HepG2 (cell line): ENCODE data around the gene HJURP. TPM values are rescaled to one million over a fixed set of nuclear protein-coding genes. Genes with fewer than 3 reads are reported as not detected.

ENCODE experiments used
- ATAC-seq: fragments of 200-7000 bp; cut with Tn5 transposase; 3 replicates; pipeline ENCODE4 v1.9.1; 2020; ENCODE audit warnings: mild to moderate bottlenecking, moderate library complexity
- BruUV-seq: library from RNA; stranded (reverse); fragments of 400-500 nt; replicated peaks from 2 replicates; lab custom pipeline; 2021; lab: Mats Ljungman, UMichigan
- CTCF ChIA-PET: fragments of 300-600 bp; formaldehyde crosslinking; extraction: SDS; loops from one replicate; lab custom pipeline; 2021; ENCODE audit warnings: low total read pairs, inconsistent platforms, low intra/inter-chr PET ratio; lab: Yijun Ruan, JAX
- POLR2A ChIA-PET: fragments of 350-600 bp; sonication (Branson Sonifier 250); formaldehyde crosslinking; loops from one replicate; lab custom pipeline; 2020; ENCODE audit warnings: antibody characterized with exemption, inconsistent platforms; lab: Yijun Ruan, JAX
- DNase-seq: peaks from one replicate; pipeline ENCODE4 v3.0.0-alpha.2; 2015; ENCODE audit warnings: low spot score
- FAIRE-seq: peaks from 3 replicates; lab custom pipeline; 2011; peaks lifted over from hg19 to GRCh38; lab: Jason Lieb, UNC
- H2AFZ ChIP-seq: one replicate; pipeline ENCODE4 v1.6.1; 2011; ENCODE audit warnings: low read length, inconsistent platforms
- H3K27ac ChIP-seq: fragments of 300-600 bp; 3 replicates; pipeline ENCODE4 v1.8.0; 2011; ENCODE audit warnings: mixed run types, mild to moderate bottlenecking, mixed read lengths, low read length, inconsistent platforms; ENCODE audit not compliant: insufficient read depth; ENCODE audit errors: extremely low read length
- H3K27me3 ChIP-seq, 2 experiments: fragments of 200-600 bp in 1 of 2; 2 replicates in 1 of 2; 3 replicates in 1 of 2; pipeline versions ENCODE4 v1.6.0 to v1.8.0; 2011; ENCODE audit warnings: low read length in 2 of 2, mild to moderate bottlenecking in 2 of 2, moderate library complexity in 2 of 2, inconsistent platforms in 1 of 2; ENCODE audit not compliant: insufficient read depth in 2 of 2, control insufficient read depth in 1 of 2
- H3K36me3 ChIP-seq, 2 experiments: fragments of 200-600 bp in 1 of 2; replicated peaks in 1 of 2; 2 replicates in 1 of 2; 3 replicates in 1 of 2; pipeline versions ENCODE4 v1.5.1 to v1.8.0; 2011; ENCODE audit warnings: low read length in 2 of 2, inconsistent platforms in 1 of 2; ENCODE audit not compliant: insufficient read depth in 2 of 2, control insufficient read depth in 1 of 2
- H3K4me1 ChIP-seq: 2 replicates; pipeline ENCODE4 v1.5.1; 2012; ENCODE audit warnings: low read length, inconsistent platforms; ENCODE audit not compliant: insufficient read depth
- H3K4me2 ChIP-seq: 2 replicates; pipeline ENCODE4 v1.6.0; 2011; ENCODE audit warnings: low read depth, low read length, inconsistent platforms
- H3K4me3 ChIP-seq, 3 experiments: fragments of 200-600 bp in 1 of 3; sonication (generic), shearing (Covaris generic) in 1 of 3; replicated peaks in 1 of 3; 2 replicates each; pipeline ENCODE4 v1.5.1; 2011 to 2016; ENCODE audit warnings: low read length in 3 of 3, inconsistent platforms in 2 of 3, low read depth in 2 of 3, mild to moderate bottlenecking in 2 of 3, control low read depth in 1 of 3, mixed read lengths in 1 of 3; ENCODE audit not compliant: insufficient read depth in 1 of 3
- H3K79me2 ChIP-seq: one replicate; pipeline ENCODE4 v1.6.1; 2011; ENCODE audit warnings: low read length, inconsistent platforms; ENCODE audit not compliant: insufficient read depth
- H3K9ac ChIP-seq: 2 replicates; pipeline ENCODE4 v1.6.0; 2011; ENCODE audit warnings: mild to moderate bottlenecking, low read depth, low read length, inconsistent platforms; ENCODE audit not compliant: insufficient read depth
- H3K9me3 ChIP-seq: 2 replicates; pipeline ENCODE4 v1.5.1; 2012; ENCODE audit warnings: mild to moderate bottlenecking, low read length
- H4K20me1 ChIP-seq: 2 replicates; pipeline ENCODE4 v1.6.0; 2011; ENCODE audit warnings: inconsistent platforms, mild to moderate bottlenecking, low read length, moderate library complexity; ENCODE audit not compliant: insufficient read depth
- AKAP8 ChIP-seq: sonication (generic); formaldehyde crosslinking; IDR thresholded peaks from 2 replicates; pipeline ENCODE4 v1.5.1; 2020; ENCODE audit warnings: mild to moderate bottlenecking, missing genetic modification reagents
- ATAD3A ChIP-seq: sonication (generic); formaldehyde crosslinking; IDR thresholded peaks from 2 replicates; pipeline ENCODE4 v1.4.0; 2020; ENCODE audit warnings: missing genetic modification reagents
- ATRX ChIP-seq: sonication (generic); formaldehyde crosslinking; IDR thresholded peaks from 2 replicates; pipeline ENCODE4 v1.4.0; 2020; ENCODE audit warnings: missing genetic modification reagents, borderline replicate concordance
- CAMTA2 ChIP-seq: sonication (generic); formaldehyde crosslinking; IDR thresholded peaks from 2 replicates; pipeline ENCODE4 v1.4.0; 2020; ENCODE audit warnings: mild to moderate bottlenecking, missing genetic modification reagents, borderline replicate concordance
- CBX1 ChIP-seq: IDR thresholded peaks from one replicate; pipeline ENCODE4 v1.6.1; 2016; ENCODE audit warnings: antibody characterized with exemption, low read depth
- CHD4 ChIP-seq: fragments of 200-600 bp; sonication (generic); IDR thresholded peaks from 2 replicates; pipeline ENCODE4 v1.7.0; 2017; ENCODE audit warnings: mild to moderate bottlenecking, low read length, borderline replicate concordance
- DMAP1 ChIP-seq: IDR thresholded peaks from 2 replicates; pipeline ENCODE4 v1.6.1; 2016
- IRF2 ChIP-seq: IDR thresholded peaks from 2 replicates; pipeline ENCODE4 v1.6.1; 2018; ENCODE audit warnings: missing genetic modification reagents, missing compliant biosample characterization
- ISX ChIP-seq: sonication (generic); formaldehyde crosslinking; conservative IDR thresholded peaks from 2 replicates; pipeline ENCODE4 v1.5.0; 2020; ENCODE audit warnings: missing genetic modification reagents
- MXD4 ChIP-seq: IDR thresholded peaks from 2 replicates; pipeline ENCODE4 v1.6.1; 2016; ENCODE audit warnings: mild to moderate bottlenecking, missing biosample characterization, missing genetic modification reagents
- PLSCR1 ChIP-seq: sonication (generic); formaldehyde crosslinking; IDR thresholded peaks from 2 replicates; pipeline ENCODE4 v1.5.0; 2020; ENCODE audit warnings: missing genetic modification reagents, mild to moderate bottlenecking, borderline replicate concordance
- RCOR2 ChIP-seq: IDR thresholded peaks from 2 replicates; pipeline ENCODE4 v1.6.1; 2016; ENCODE audit warnings: missing biosample characterization, missing genetic modification reagents
- ZBTB39 ChIP-seq: sonication (generic); formaldehyde crosslinking; IDR thresholded peaks from 2 replicates; pipeline ENCODE4 v1.5.0; 2020; ENCODE audit warnings: missing genetic modification reagents
- ZFY ChIP-seq: sonication (generic); formaldehyde crosslinking; IDR thresholded peaks from 2 replicates; pipeline ENCODE4 v1.4.0; 2020; ENCODE audit warnings: missing genetic modification reagents
- ZMYM3 ChIP-seq: sonication (generic); formaldehyde crosslinking; IDR thresholded peaks from 2 replicates; pipeline ENCODE4 v1.5.1; 2020; ENCODE audit warnings: mild to moderate bottlenecking, missing genetic modification reagents
- ZNF337 ChIP-seq: sonication (generic); formaldehyde crosslinking; IDR thresholded peaks from 2 replicates; pipeline ENCODE4 v1.5.1; 2020; ENCODE audit warnings: missing genetic modification reagents, low read depth, mild to moderate bottlenecking, borderline replicate concordance
- ZNF343 ChIP-seq: sonication (generic); formaldehyde crosslinking; IDR thresholded peaks from 2 replicates; pipeline ENCODE4 v1.4.0; 2020; ENCODE audit warnings: mild to moderate bottlenecking, missing genetic modification reagents
- ZNF362 ChIP-seq: sonication (generic); formaldehyde crosslinking; IDR thresholded peaks from 2 replicates; pipeline ENCODE4 v1.4.0; 2020; ENCODE audit warnings: missing genetic modification reagents, mild to moderate bottlenecking, borderline replicate concordance
- ZNF431 ChIP-seq: sonication (generic); formaldehyde crosslinking; IDR thresholded peaks from 2 replicates; pipeline ENCODE4 v1.9.0; 2022; ENCODE audit warnings: missing genetic modification reagents, low read depth, mild to moderate bottlenecking, borderline replicate concordance
- ZNF44 ChIP-seq: sonication (generic); formaldehyde crosslinking; IDR thresholded peaks from 2 replicates; pipeline ENCODE4 v1.5.1; 2020; ENCODE audit warnings: mild to moderate bottlenecking, missing genetic modification reagents
- ZNF552 ChIP-seq: sonication (generic); formaldehyde crosslinking; IDR thresholded peaks from 2 replicates; pipeline ENCODE4 v1.9.0; 2022; ENCODE audit warnings: missing genetic modification reagents, mild to moderate bottlenecking, borderline replicate concordance
- ZNF629 ChIP-seq: sonication (generic); formaldehyde crosslinking; conservative IDR thresholded peaks from 2 replicates; pipeline ENCODE4 v1.5.0; 2020; ENCODE audit warnings: missing genetic modification reagents
- ZNF784 ChIP-seq: sonication (generic); formaldehyde crosslinking; IDR thresholded peaks from 2 replicates; pipeline ENCODE4 v1.5.1; 2020; ENCODE audit warnings: missing genetic modification reagents, mild to moderate bottlenecking, borderline replicate concordance
- WGBS: methylation state at CpG from one replicate; pipeline ENCODE4 v1.1.6; 2017; ENCODE audit warnings: low lambda C conversion rate; 5-methylcytosine and 5-hydroxymethylcytosine counted together
- in situ Hi-C: cut with HindIII; loops from 2 replicates; pipeline ENCODE4 v1.10.0; 2017; ENCODE audit warnings: low pct_unique_long_range_greater_than_20kb; ENCODE audit not compliant: extremely low pct_ligation_motif_present
- intact Hi-C: fragments of 100-400 bp; cut with micrococcal nuclease; formaldehyde crosslinking; loops from one replicate; pipeline ENCODE4 v1.10.0; 2022; ENCODE audit not compliant: unreplicated experiment
- polyA plus RNA-seq, 8 experiments: library from polyadenylated mRNA; depleted of rRNA in 3 of 8; stranded (reverse) in 7 of 8; unstranded in 1 of 8; fragments of >200 nt; fragmentation: Illumina TruSeq in 4 of 8; extraction: Trizol in 4 of 8; gene quantifications; 2 replicates each; pipeline versions ENCODE4 v1.2.1 to v1.2.3, GENCODE V29; 2011 to 2016; ENCODE audit warnings: low read depth in 4 of 8, missing spikeins in 1 of 8, mixed read lengths in 1 of 8; ENCODE audit not compliant: insufficient read depth in 1 of 8
- total RNA-seq, 5 experiments: library from RNA; depleted of rRNA; stranded (reverse); fragments of >200 nt; fragmentation: Illumina TruSeq; extraction: Trizol; gene quantifications; 2 replicates each; pipeline ENCODE4 v1.2.3, GENCODE V29; 2016; ENCODE audit warnings: low read depth in 1 of 5

The HJURP gene
- total and polyA plus RNA-seq, 2 of the 13 experiments (the other 11 are each of a cell fraction or from before 2014, with no cell fraction given): 36.3 to 43.9 TPM

- 12% methylated on average over 6 of the region's 8 CpGs for WGBS
- Histone ChIP-seq H3K4me2 (peak overlapping the region; percentile 92), H3K4me1 (peaks cover 48% of the 10 kb centered on the region), H3K27ac (peak overlapping the region; percentile 83), H3K9me3 (no peaks in the 10 kb centered on the region), H4K20me1 (peaks cover 9% of the 10 kb centered on the region), H2AFZ (no peak overlapping the region), H3K4me3 (peak overlapping the region; percentile 95 to 100 (median 98)), H3K27me3 (peaks cover 2 to 3% of the 10 kb centered on the region in 2 experiments; a peak in 1 of 5 replicates), H3K9ac (peak overlapping the region; percentile 94), H3K79me2 (peaks cover 39% of the 10 kb centered on the region), H3K36me3 (peaks cover 18 to 39% of the 10 kb centered on the region in 2 experiments)
- no peak for DNase-seq
- no peak for FAIRE-seq
- TSS peak; percentile 48 for BruUV-seq
- in situ Hi-C loops: no loop called here
- CTCF ChIA-PET: no interaction called here
- POLR2A ChIA-PET: no interaction called here
- intact Hi-C loops: no loop called here
- ATAC-seq: no peak
- TF ChIP-seq ATAD3A (CRISPR knock-in tag): no peak
- TF ChIP-seq ZMYM3: peak; percentile 70
- TF ChIP-seq ZBTB39: peak; percentile 6; the same call in 1 of the 2 replicates
- TF ChIP-seq ISX (CRISPR knock-in tag): no peak
- no peak for TF ChIP-seq PLSCR1 (CRISPR knock-in tag)
- no peak for TF ChIP-seq ZNF337 (CRISPR knock-in tag)
- TF ChIP-seq IRF2 (CRISPR knock-in tag): no peak
- TF ChIP-seq AKAP8: 0 out of 2 replicates have a peak, but pooled peaks have one; percentile 11
- no peak for TF ChIP-seq CAMTA2 (CRISPR knock-in tag)
- no peak for TF ChIP-seq CBX1
- TF ChIP-seq ATRX: no peak
- peak; percentile 92; the same call in 1 of the 2 replicates for TF ChIP-seq CHD4
- no peak for TF ChIP-seq ZFY (CRISPR knock-in tag)
- no peak for TF ChIP-seq ZNF784 (CRISPR knock-in tag)
- 0 out of 2 replicates have a peak, but pooled peaks have one; percentile 11 for TF ChIP-seq ZNF362 (CRISPR knock-in tag)
- TF ChIP-seq RCOR2 (CRISPR knock-in tag): 0 out of 2 replicates have a peak, but pooled peaks have one; percentile 45
- TF ChIP-seq MXD4 (CRISPR knock-in tag): no peak
- no peak for TF ChIP-seq ZNF431 (CRISPR knock-in tag)
- no peak for TF ChIP-seq ZNF44 (CRISPR knock-in tag)
- TF ChIP-seq ZNF552 (CRISPR knock-in tag): no peak
- TF ChIP-seq ZNF629: peak; percentile 98
- no peak for TF ChIP-seq DMAP1 (CRISPR knock-in tag)
- no peak for TF ChIP-seq ZNF343 (CRISPR knock-in tag)
These were observed 982 bp downstream of the HJURP start for GRCh38 chr2:233853353-233853752.
